ENCODE measurements around the gene CCDC142. TPM values are rescaled to one million over a fixed set of nuclear protein-coding genes. Genes with fewer than 3 reads are reported as not detected.

The CCDC142 gene
- total RNA-seq, 2 experiments from 2014 or later = 10.2 to 12.4 TPM

DNA sequence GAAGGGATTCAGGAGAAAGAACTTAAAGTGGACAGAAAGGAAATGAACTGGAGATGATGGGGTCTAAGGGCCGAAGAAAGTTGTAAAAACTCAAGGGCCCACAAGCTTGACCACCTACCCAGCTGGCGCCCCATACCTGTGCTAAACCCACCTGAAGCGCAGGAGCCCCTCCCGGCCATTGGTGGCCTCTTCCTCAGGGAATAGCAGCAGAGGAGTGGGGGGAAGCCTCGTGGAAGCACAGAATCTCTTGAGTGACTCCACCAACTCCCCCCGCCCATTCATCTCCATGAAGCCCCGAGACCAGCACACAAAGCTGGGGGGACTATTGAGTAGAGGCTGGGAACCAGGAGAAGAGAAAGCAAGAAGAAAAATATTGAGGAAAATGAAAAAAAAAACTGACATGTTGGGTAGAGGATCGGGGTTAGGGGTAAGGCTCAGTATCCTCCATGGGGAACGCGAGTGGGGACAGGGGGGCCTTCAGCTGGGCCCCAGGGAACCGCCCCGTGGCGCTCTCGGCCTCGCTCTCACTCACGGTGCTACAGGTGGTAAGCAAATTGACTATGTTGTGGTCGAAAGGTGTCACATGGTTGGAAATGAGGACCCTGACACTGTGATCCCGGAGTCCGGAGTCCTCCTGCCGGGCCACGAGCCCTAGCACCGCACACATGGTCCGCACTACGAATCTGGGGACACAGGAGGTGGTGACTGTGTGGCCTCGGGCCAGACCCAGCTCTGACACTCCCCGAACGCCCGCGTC, 46.0 kb upstream of the CCDC142 start:
- Histone ChIP-seq H3K4me3 (ENCODE audit: low read length) (peak overlapping the region; percentile 84), H3K36me3 (ENCODE audit: insufficient read depth, low read length) (peaks cover 42% of the 10 kb centered on the region), H3K27ac (ENCODE audit: low read depth in 1 of 2, low read length in 2 of 2) (peak overlapping the region; percentile 79 to 86), H3K9me3 (ENCODE audit: control insufficient read depth in 1 of 2, insufficient read depth in 1 of 2, low read length in 2 of 2) (peaks cover 0 to 6% of the 10 kb centered on the region in 2 experiments), H3K27me3 (ENCODE audit: control insufficient read depth in 1 of 2, insufficient read depth in 2 of 2, low read length in 2 of 2) (no peaks in the 10 kb centered on the region), H3K4me1 (ENCODE audit: insufficient read depth, low read length) (peaks cover 35% of the 10 kb centered on the region)
- Mint-ChIP-seq H3K27me3 (no peaks in the 10 kb centered on the region), H3K4me3 (peak overlapping the region; percentile 92), H3K36me3 (ENCODE audit: low read depth) (peaks cover 57% of the 10 kb centered on the region), H3K4me1 (ENCODE audit: low read depth) (peaks cover 42% of the 10 kb centered on the region), H3K9me3 (no peaks in the 10 kb centered on the region), H3K27ac (peak overlapping the region; percentile 89)
- intact Hi-C loops (cut with DNase I, micrococcal nuclease) = loop anchor here (1.0 to 2.0 kb wide), 5 partner anchors 14 to 46 kb away; partner anchors contain the start of genes CCDC142 (in 1 of the 2), DOK1 (in 1 of the 2), PCGF1 (in 1 of the 2) and TLX2 (in 1 of the 2)
- ATAC-seq (ENCODE audit: poor library complexity) = peak; percentile 1
- ChIA-PET CTCF (interaction anchor here (0.8 to 4.6 kb wide), 6 partner anchors 14 to 74 kb away, joined by 3 to 34 read pairs (median 5); partner anchors contain the start of genes CCDC142, INO80B, PCGF1 and TLX2), POLR2A (interaction anchor here (1.4 to 3.8 kb wide), 13 partner anchors 8 to 137 kb away, joined by 4 to 37 read pairs (median 11); partner anchors contain the start of genes CCDC142, INO80B, LBX2 and MRPL53)
- TF ChIP-seq, protein P1, sequence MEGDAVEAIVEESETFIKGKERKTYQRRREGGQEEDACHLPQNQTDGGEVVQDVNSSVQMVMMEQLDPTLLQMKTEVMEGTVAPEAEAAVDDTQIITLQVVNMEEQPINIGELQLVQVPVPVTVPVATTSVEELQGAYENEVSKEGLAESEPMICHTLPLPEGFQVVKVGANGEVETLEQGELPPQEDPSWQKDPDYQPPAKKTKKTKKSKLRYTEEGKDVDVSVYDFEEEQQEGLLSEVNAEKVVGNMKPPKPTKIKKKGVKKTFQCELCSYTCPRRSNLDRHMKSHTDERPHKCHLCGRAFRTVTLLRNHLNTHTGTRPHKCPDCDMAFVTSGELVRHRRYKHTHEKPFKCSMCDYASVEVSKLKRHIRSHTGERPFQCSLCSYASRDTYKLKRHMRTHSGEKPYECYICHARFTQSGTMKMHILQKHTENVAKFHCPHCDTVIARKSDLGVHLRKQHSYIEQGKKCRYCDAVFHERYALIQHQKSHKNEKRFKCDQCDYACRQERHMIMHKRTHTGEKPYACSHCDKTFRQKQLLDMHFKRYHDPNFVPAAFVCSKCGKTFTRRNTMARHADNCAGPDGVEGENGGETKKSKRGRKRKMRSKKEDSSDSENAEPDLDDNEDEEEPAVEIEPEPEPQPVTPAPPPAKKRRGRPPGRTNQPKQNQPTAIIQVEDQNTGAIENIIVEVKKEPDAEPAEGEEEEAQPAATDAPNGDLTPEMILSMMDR (IDR thresholded peaks at IDR 0.05) = no peak
- DNase-seq = peak in 2 of 14 experiments; percentile 14 to 28

DNA sequence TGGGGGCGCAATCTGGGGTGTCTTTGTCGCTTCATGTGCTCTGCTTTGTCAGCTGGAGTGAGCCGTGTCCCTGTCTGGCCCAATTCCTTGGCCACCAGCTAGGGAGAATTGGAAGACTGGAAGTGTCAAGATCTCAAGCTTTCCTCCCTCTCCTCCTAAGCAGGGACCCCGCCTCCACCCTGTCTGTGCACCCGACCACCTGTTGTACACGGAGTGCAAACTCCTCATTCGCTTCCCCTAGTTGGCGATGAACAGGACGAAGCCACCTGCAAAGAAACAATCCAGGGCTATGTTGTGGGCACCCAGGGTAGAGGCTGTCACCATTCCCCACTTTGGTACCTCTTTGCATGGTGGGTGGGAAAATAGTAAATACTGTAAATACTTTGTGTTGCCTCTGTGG, 44.9 kb upstream of the CCDC142 start:
- H3K27ac Mint-ChIP-seq = peak overlapping the region; percentile 89
- Histone ChIP-seq H3K36me3 (ENCODE audit: insufficient read depth, low read length) (peaks cover 36% of the 10 kb centered on the region), H3K27ac (ENCODE audit: low read depth in 1 of 2, low read length in 2 of 2) (no peak overlapping the region), H3K27me3 (ENCODE audit: control insufficient read depth in 1 of 2, insufficient read depth in 2 of 2, low read length in 2 of 2) (no peaks in the 10 kb centered on the region), H3K4me1 (ENCODE audit: insufficient read depth, low read length) (peaks cover 35% of the 10 kb centered on the region), H3K9me3 (ENCODE audit: control insufficient read depth in 1 of 2, insufficient read depth in 1 of 2, low read length in 2 of 2) (peaks cover 0 to 6% of the 10 kb centered on the region in 2 experiments), H3K4me3 (ENCODE audit: low read length) (no peak overlapping the region)
- ATAC-seq (ENCODE audit: poor library complexity) (no peak), DNase-seq (no peak)
- no peaks in the 10 kb centered on the region for H3K9me3 Mint-ChIP-seq
- TF ChIP-seq, protein P1 (IDR thresholded peaks at IDR 0.05) = no peak
- peaks cover 57% of the 10 kb centered on the region for H3K36me3 Mint-ChIP-seq (ENCODE audit: low read depth)
- H3K4me3 Mint-ChIP-seq = peak overlapping the region; percentile 92
- POLR2A ChIA-PET = interaction anchor here (2.4 to 2.5 kb wide), 2 partner anchors 14 to 28 kb away, joined by 10 read pairs; partner anchors contain the start of genes LBX2 and TLX2
- intact Hi-C loops (cut with DNase I, micrococcal nuclease) = loop anchor here in 1 of 2 experiments (2.0 kb wide), 2 partner anchors 13 to 45 kb away; partner anchors contain the start of genes CCDC142, TLX2 and TTC31
- CTCF ChIA-PET = interaction anchor here (1.5 kb wide), 1 partner anchor 73 kb away, joined by 3 read pairs; the partner anchor contains the start of gene INO80B
- peaks cover 1% of the 10 kb centered on the region for H3K27me3 Mint-ChIP-seq
- H3K4me1 Mint-ChIP-seq (ENCODE audit: low read depth) = peaks cover 42% of the 10 kb centered on the region

DNA sequence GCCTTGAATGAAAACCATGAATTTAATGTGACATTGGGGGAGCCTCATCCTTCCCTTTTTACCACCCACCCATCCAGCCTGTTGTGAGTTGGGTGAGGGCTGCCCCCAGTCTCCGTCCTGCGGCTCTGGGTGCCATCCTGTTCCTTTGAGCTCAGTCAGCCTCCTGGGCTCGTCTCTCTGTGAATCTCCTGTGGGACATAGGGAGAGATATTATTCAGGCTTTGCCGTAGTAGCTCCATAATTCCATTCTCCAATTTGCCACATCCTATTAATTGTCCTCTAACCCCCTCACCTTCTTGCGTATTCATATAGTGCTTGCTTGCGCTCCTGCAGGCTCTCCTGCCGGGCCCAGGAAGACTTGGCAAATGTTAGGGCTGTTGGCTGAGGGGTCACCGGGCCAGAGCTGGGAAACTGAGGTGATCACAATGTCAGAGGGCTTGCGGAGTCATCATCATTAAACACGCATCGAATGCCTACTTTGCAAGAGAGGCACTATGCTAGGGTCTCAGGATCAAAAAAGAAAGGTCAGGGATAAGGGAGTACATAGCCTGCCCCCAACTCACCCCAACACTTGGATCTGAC, 43.9 kb upstream of the CCDC142 start:
- CTCF ChIA-PET = no interaction called here
- peaks cover 11% of the 10 kb centered on the region for H3K27me3 Mint-ChIP-seq
- peaks cover 34% of the 10 kb centered on the region for H3K4me1 ChIP-seq (ENCODE audit: insufficient read depth, low read length)
- peaks cover 51% of the 10 kb centered on the region for H3K36me3 Mint-ChIP-seq (ENCODE audit: low read depth)
- ATAC-seq (ENCODE audit: poor library complexity) (no peak), DNase-seq (no peak)
- H3K9me3 Mint-ChIP-seq = no peaks in the 10 kb centered on the region
- H3K9me3 ChIP-seq (ENCODE audit: control insufficient read depth in 1 of 2, insufficient read depth in 1 of 2, low read length in 2 of 2) = peaks cover 0 to 6% of the 10 kb centered on the region in 2 experiments
- TF ChIP-seq, protein P1 (IDR thresholded peaks at IDR 0.05) = no peak
- POLR2A ChIA-PET = interaction anchor here (0.7 to 1.9 kb wide), 6 partner anchors 11 to 348 kb away, joined by 3 to 8 read pairs (median 4); partner anchors contain the start of genes CCDC142, INO80B, MOB1A and MRPL53
- intact Hi-C loops (cut with DNase I, micrococcal nuclease) = no loop called here
- no peak overlapping the region for H3K4me3 ChIP-seq (ENCODE audit: low read length)
- H3K27ac ChIP-seq (ENCODE audit: low read depth in 1 of 2, low read length in 2 of 2) = no peak overlapping the region
- H3K36me3 ChIP-seq (ENCODE audit: insufficient read depth, low read length) = peaks cover 32% of the 10 kb centered on the region
- peak overlapping the region; percentile 88 for H3K4me3 Mint-ChIP-seq
- no peaks in the 10 kb centered on the region for H3K27me3 ChIP-seq (ENCODE audit: control insufficient read depth in 1 of 2, insufficient read depth in 2 of 2, low read length in 2 of 2)
- peak overlapping the region; percentile 71 for H3K27ac Mint-ChIP-seq
- peaks cover 35% of the 10 kb centered on the region for H3K4me1 Mint-ChIP-seq (ENCODE audit: low read depth)

Measured in CD4-positive, alpha-beta T cell (primary cell).